ENCODE measurements around the gene CADM2.

Gene CADM2

GRCh38 chr3:85342915-85343314, 384.1 kb downstream of the CADM2 start:
- DNase-seq = peak; percentile 39

GRCh38 chr3:85355572-85355971, 396.8 kb downstream of the CADM2 start:
- DNase-seq = no peak

- peak; percentile 64 for DNase-seq
Observed at GRCh38 chr3:85360742-85361387, 402.1 kb downstream of the CADM2 start.

- DNase-seq = no peak
Observed at GRCh38 chr3:85364296-85364909, 405.6 kb downstream of the CADM2 start.

GRCh38 chr3:85370341-85370740, 411.6 kb downstream of the CADM2 start:
- DNase-seq = no peak

GRCh38 chr3:85376131-85376530, 417.3 kb downstream of the CADM2 start:
- DNase-seq = no peak

- DNase-seq = no peak
Observed at GRCh38 chr3:85377115-85377514, 418.3 kb downstream of the CADM2 start.

- no peak for DNase-seq
Observed at GRCh38 chr3:85384372-85384771, 425.6 kb downstream of the CADM2 start.

- peak; percentile 0 for DNase-seq
Observed at GRCh38 chr3:85387913-85388505, 429.2 kb downstream of the CADM2 start.

- no peak for DNase-seq
Observed at GRCh38 chr3:85394424-85394823, 435.6 kb downstream of the CADM2 start.

- DNase-seq = no peak
Observed at GRCh38 chr3:85397434-85397833, 438.6 kb downstream of the CADM2 start.

- no peak for DNase-seq
Observed at GRCh38 chr3:85426121-85426520, 467.3 kb downstream of the CADM2 start.

- peak; percentile 0 for DNase-seq
Observed at GRCh38 chr3:85427467-85427866, 468.7 kb downstream of the CADM2 start.

GRCh38 chr3:85432081-85432480, 473.3 kb downstream of the CADM2 start:
- no peak for DNase-seq

GRCh38 chr3:85433319-85433718, 474.5 kb downstream of the CADM2 start:
- no peak for DNase-seq

- DNase-seq = no peak
Observed at GRCh38 chr3:85455561-85456200, 496.9 kb downstream of the CADM2 start.

- no peak for DNase-seq
Observed at GRCh38 chr3:85474241-85474640, 515.5 kb downstream of the CADM2 start.

- peak; percentile 27 for DNase-seq
Observed at GRCh38 chr3:85475346-85475745, 516.6 kb downstream of the CADM2 start.

GRCh38 chr3:85476891-85477495, 518.2 kb downstream of the CADM2 start:
- DNase-seq = no peak

- DNase-seq = no peak
Observed at GRCh38 chr3:85481411-85482212, 522.8 kb downstream of the CADM2 start.

- no peak for DNase-seq
Observed at GRCh38 chr3:85482213-85482490, 523.4 kb downstream of the CADM2 start.

GRCh38 chr3:85483986-85484385, 525.2 kb downstream of the CADM2 start:
- no peak for DNase-seq

- DNase-seq = no peak
Observed at GRCh38 chr3:85487375-85487774, 528.6 kb downstream of the CADM2 start.

All from DMS53 (cell line).